ENCODE measurements around the gene DPP6.

GRCh38 chr7:154871507-154871906 is 819.3 kb downstream of the DPP6 start:
- TF ChIP-seq IRF1 (CRISPR knock-in tag; IDR thresholded peaks at IDR 0.05) (no peak), ZNF281 (CRISPR knock-in tag; IDR thresholded peaks at IDR 0.05) (no peak), CTCF (IDR thresholded peaks at IDR 0.05) (no peak)
